LNCAP (cell line): Measurements from ENCODE around the gene CDCA7L.

Experiments used
- TF ChIP-seq, protein P1 (sequence below): fragments of 450-650 bp; IDR thresholded peaks from 2 replicates; pipeline ENCODE4 v1.5.1; 2017; ENCODE audit warnings: mild to moderate bottlenecking

The CDCA7L gene

DNA sequence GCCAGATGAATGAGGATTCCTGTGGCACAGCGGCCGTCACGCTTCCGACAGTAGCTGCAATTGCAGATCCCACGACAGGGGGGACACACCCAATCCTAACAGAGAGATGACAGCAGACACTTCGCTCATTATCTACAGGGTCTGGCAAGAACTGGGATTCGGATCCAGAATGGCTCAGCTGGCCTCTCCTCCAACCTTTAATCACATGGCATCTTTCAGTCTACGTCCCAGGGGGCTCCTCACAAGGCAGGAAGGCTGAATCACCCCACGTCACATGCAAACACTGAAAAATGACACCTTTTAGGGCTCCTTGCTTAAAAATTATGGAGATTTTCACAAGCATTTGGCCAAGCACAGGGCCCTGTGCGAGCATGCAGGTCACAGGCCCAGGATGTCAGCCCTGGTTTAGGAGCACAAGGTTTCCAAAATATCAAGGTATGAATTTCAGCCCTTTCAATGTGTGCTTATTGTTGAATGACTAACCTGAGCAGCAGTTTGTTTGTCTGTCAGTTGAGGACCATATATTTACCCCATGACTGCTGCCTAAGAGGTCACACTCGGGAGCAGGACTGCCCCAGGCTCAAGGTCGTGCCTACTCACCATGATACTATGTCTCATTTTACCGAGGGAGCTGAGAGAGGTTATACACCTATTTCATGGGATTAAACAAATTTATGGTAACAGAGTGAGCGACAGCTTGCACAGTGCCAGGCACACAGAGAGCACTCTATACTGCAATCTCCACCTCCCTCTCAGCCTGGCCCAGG lies 42.5 kb downstream of the CDCA7L start:
- TF ChIP-seq, protein P1, sequence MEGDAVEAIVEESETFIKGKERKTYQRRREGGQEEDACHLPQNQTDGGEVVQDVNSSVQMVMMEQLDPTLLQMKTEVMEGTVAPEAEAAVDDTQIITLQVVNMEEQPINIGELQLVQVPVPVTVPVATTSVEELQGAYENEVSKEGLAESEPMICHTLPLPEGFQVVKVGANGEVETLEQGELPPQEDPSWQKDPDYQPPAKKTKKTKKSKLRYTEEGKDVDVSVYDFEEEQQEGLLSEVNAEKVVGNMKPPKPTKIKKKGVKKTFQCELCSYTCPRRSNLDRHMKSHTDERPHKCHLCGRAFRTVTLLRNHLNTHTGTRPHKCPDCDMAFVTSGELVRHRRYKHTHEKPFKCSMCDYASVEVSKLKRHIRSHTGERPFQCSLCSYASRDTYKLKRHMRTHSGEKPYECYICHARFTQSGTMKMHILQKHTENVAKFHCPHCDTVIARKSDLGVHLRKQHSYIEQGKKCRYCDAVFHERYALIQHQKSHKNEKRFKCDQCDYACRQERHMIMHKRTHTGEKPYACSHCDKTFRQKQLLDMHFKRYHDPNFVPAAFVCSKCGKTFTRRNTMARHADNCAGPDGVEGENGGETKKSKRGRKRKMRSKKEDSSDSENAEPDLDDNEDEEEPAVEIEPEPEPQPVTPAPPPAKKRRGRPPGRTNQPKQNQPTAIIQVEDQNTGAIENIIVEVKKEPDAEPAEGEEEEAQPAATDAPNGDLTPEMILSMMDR = no peak

DNA sequence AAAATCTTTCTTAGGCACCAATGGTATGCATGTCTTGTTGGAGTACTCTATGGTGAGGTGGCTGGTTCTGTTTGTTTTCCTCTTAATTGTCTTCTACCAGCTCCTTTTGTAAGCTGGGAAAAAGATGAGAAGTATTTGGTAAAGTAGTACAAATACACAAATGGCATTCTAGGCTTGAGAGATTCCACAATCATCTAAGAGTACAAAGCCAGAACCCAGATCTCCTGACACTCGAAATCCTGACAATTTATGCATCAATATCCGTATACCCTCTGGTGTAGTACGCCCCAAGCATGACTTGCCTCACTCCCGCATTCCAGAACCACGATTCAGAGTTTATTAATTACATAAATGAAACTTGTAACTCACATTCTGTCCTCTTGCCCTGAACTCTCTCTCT lies 43.5 kb downstream of the CDCA7L start:
- TF ChIP-seq, protein P1 = no peak

DNA sequence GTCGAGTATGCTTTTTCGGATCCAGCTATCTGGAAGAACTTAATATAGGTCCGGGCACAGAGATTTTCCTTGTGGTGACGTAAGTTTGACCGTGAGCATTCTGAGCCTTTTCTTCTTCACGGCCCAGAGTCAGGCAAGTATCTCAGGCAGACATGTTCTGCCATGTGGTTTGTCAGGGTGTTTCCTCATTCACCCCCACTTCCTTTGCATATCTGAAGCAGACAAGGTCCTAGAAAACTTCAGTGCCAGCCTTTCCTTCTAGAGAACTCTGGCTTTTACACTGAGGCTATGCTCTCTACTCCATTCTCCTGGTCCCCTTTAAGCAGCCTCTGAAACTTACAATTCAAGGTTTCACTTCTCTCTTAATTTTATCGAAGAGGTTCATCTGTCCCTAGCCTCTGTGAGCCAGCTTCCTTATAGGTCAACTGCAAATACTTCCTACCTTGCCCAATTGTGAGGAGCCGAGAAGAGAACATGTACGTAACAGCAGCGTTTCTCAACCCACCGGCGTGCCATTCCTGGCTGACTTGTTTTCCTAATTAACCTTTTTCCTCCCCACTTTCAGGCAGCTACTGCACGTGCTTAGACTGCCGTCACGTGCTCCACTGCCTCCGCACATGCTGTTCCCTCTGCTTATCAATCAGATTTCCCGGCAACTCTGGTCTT lies 47.3 kb downstream of the CDCA7L start:
- TF ChIP-seq, protein P1 = no peak

DNA sequence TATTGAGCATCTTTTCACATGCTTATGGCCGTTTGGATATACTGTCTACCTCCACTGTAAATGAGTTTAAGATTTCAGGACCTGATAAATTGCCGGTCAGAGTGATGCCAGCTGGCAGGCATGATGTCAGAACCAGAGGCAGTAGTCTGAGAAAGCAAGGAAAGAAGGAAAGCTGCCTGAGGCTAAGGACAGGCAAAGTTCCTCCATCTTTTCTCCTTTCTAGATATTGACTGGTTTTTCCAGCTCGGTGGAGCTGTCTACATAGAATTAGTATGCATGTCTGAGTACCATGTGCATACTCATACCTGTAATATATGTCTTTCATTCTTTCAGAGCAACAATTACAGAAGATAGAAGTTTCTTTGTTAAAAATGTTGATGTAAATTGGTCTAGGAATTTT lies 52.3 kb downstream of the CDCA7L start:
- TF ChIP-seq, protein P1 = no peak

DNA sequence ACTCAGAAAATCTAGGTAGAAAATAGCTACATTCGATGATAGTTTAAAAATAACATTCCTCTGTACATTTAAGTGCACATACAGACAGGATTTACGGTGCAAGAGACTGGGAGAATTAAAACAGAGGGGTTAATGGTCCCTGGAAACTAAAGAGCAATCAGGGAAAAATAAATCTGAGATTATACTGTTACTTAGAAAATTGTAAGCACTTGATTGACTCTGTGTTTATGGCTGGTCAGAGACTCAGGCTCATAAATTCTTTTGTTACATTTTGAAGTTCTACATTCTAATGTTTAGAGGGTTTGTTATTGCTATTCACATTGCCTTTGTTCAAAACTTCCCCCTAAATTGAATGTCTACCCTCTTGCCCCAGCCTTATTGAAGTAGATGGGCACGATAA lies 54.4 kb downstream of the CDCA7L start:
- TF ChIP-seq, protein P1 = no peak

DNA sequence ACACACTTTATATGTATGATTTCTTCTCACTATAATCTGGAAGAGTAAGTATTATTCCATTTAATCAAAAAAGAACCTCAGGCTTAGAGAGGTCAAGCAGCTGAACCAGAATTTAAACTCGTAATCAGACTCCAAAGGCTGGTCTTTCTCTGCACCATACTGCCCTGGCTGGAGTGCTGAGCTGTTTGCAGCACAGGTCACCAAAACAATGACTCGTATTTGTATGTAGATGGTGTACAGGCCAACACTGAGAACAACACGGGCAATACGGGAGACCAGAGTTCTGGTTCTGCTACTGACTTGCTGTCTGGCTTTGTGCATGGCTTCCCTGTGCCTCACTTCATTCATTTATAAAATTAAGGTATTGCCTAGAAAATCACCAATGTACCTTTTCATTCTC lies 57.9 kb downstream of the CDCA7L start:
- TF ChIP-seq, protein P1 = no peak

DNA sequence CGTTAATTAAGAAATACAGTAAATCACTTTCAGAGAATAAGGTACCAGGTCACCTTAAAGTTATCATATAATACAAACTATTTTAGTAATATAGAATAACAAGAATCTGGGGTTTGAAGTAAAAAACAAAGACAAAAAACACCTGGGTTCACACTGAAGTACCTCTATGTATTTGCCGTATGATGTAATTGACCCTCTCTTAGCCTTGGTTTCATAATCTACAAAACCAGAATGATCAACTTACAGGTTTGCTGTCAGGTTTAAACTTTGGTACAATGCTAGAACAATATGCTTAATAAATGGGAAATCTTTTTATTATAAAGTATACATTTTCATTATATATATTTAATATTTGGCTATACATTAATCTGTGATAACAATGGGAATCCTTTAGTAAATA lies 58.3 kb downstream of the CDCA7L start:
- TF ChIP-seq, protein P1 = no peak
